Germinal center (tissue), 1 donor: ENCODE measurements around the gene PANK2.
"Not testable (repeated sequence)": the region's sequence is repeated elsewhere in the genome, so short reads cannot be mapped to it uniquely, and the experiment has no call there.

Experiments used
- DNase-seq: peaks from one replicate; pipeline ENCODE4 v3.0.0; 2012; ENCODE audit warnings: mixed read lengths, low spot score

The PANK2 gene

GRCh38 chr20:3888622-3889488 lies at the start of gene PANK2:
PANK2 (plus strand) TSS chr20:3889387.
- peak; percentile 99 for DNase-seq

GRCh38 chr20:3840201-3840600 lies 49.0 kb upstream of the PANK2 start:
- DNase-seq = not testable (repeated sequence)

- DNase-seq = no peak
These were observed 46.7 kb upstream of the PANK2 start for GRCh38 chr20:3842348-3842930.

- DNase-seq = no peak
These were observed 45.7 kb upstream of the PANK2 start for GRCh38 chr20:3843490-3843889.

GRCh38 chr20:3843990-3844619 lies 45.1 kb upstream of the PANK2 start:
- DNase-seq = not testable (repeated sequence)

GRCh38 chr20:3846378-3846739 lies 42.8 kb upstream of the PANK2 start:
- DNase-seq = no peak

- DNase-seq = peak; percentile 93
These were observed 42.3 kb upstream of the PANK2 start, which contains the start of gene MAVS for GRCh38 chr20:3846740-3847428. MAVS (plus strand) TSS chr20:3846834; CDS start chr20:3854625, 7,791 bp downstream.

- DNase-seq = no peak
These were observed 41.7 kb upstream of the PANK2 start for GRCh38 chr20:3847429-3847940.

- DNase-seq = no peak
These were observed 40.6 kb upstream of the PANK2 start for GRCh38 chr20:3848565-3848964.

- DNase-seq = no peak
These were observed 34.7 kb upstream of the PANK2 start for GRCh38 chr20:3854462-3854871.

- no peak for DNase-seq
These were observed 31.8 kb upstream of the PANK2 start for GRCh38 chr20:3857405-3857804.

- no peak for DNase-seq
These were observed 30.5 kb upstream of the PANK2 start for GRCh38 chr20:3858689-3859088.

- DNase-seq = no peak
These were observed 28.0 kb upstream of the PANK2 start for GRCh38 chr20:3861191-3861590.

- no peak for DNase-seq
These were observed 26.9 kb upstream of the PANK2 start for GRCh38 chr20:3862333-3862732.

GRCh38 chr20:3863317-3863716 lies 25.9 kb upstream of the PANK2 start:
- no peak for DNase-seq

GRCh38 chr20:3864518-3864917 lies 24.7 kb upstream of the PANK2 start:
- DNase-seq = no peak

GRCh38 chr20:3865152-3865886 lies 23.9 kb upstream of the PANK2 start:
- no peak for DNase-seq

GRCh38 chr20:3865887-3866407 lies 23.2 kb upstream of the PANK2 start:
- DNase-seq = no peak

GRCh38 chr20:3866464-3866863 lies 22.7 kb upstream of the PANK2 start:
- DNase-seq = no peak

- DNase-seq = no peak
These were observed 21.4 kb upstream of the PANK2 start for GRCh38 chr20:3867802-3868201.
